NCI-H2107 treated with DMSO at 0.1 percent for 48 hours (cell line): ENCODE data around the gene CHI3L1.

Experiments
- DNase-seq: peaks from one replicate; lab custom pipeline; 2025; ENCODE audit not compliant: unreplicated experiment; lab: John Stamatoyannopoulos, UW

Gene CHI3L1

DNA sequence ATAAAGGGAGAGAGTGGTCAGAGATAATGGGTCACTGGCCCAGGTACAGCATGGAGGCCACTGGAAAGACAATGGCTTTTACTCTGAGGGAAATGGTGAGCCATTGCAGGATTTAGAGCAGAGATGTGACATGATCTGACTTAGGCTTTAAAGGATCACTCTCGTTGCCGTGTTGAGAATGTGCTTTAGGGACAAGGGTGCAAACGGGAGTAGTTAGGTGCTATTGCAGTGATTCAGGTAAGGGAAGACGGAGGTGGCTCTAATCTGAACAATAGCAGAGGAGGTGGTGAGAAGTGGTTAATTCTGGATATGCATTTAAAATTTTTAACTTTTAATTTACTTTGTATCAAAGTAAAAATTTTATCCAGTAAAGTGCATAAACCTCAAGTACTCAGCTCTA lies 49.2 kb downstream of the CHI3L1 start:
- no peak for DNase-seq

DNA sequence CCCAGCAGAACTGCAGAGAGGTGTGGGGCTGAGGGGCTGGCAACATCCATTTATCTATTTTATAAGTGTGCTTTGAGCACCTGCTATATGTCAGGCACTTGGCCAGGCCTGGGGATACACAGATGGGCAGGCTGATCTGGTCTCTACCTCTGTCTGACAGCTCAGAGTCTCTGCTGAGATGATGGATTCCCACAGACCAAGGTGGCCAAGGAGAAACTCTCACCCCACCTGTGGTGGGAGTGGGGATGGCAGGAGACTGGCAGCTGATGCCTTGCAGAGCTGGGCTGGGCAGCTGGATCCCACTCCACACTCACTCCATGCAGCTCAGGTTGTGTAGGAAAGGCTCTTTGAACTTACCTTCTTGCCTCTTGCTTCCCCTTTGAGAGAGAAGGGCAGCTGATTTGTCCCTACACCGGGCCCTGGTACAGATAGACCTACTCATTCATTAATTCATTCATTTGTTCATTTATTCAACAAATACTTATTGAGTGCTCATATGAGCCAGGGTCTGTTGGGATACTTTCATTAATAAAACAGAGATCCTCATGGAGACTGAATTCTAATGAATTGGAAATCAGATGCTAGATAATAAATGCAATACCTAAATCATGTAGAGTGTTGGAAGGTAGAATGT lies 50.0 kb downstream of the CHI3L1 start:
- DNase-seq = no peak

GRCh38 chr1:203135636-203136305 lies 50.7 kb downstream of the CHI3L1 start:
- DNase-seq = no peak

DNA sequence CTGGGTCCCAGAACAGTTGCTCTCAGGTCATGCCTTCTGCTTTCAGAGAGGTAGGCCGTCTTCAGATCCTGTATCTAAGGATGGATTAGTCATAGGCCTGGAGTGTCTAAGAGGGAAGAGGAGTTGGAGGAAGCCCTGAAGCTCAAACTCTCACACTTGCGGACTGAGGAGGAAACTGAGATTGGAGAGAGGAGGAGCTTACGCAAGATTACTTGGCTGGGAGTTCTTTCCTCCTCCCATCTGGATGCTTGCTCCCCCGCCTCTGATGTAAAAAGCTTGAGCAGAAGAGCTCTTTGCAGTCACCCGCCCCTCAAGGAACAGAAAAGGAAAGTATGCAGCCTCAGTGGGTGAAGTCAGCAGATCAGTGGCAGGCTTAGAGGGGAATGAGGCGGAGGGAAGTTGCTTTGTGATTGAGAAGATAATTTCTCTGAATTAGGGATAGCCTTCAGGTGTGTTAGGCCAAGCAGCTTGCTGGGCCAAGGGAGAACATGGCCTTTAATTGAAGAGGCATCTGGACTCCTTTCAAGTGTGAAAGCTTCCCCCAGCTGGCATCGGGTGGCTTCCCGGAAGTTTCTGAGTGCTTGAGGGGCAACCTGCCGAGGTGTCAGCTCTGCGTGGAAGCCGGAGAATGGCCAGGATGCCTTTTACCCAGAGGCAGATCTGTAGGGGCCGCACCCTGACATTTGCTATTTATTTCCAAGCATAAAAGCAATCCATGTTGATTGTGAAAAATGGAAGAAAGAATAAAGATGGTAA lies 52.4 kb downstream of the CHI3L1 start:
- no peak for DNase-seq

DNA sequence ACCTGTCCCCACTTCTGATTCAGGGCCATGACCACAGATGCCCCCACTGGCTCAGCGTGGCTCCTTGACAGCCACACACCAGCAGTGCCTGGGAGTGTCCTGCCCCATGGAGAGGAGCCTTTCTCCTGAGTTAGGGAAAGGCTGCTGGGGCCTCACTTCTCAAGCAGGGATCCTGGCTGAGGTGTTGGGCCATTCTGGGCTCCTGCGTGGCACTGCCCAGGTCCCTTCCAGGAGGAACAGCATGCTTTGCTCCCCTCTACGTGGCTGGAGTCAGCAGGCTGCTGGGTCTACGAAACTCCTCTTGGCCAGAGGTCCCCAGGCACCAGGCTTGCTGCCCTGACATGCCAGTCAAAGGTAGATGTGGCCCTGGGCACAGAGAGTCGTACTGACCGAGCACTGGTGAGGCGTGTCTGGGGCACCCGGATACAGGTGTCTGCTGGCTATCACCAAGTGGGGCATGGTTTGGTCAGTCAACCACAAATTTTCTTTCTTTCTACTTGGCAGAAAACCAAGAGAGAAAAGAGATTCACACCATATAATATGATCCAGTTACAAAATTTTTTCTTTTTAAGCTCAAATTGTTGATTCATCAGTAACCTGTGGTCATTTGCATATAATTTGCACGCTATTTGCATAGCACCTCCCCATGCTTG lies 54.8 kb downstream of the CHI3L1 start:
- no peak for DNase-seq

DNA sequence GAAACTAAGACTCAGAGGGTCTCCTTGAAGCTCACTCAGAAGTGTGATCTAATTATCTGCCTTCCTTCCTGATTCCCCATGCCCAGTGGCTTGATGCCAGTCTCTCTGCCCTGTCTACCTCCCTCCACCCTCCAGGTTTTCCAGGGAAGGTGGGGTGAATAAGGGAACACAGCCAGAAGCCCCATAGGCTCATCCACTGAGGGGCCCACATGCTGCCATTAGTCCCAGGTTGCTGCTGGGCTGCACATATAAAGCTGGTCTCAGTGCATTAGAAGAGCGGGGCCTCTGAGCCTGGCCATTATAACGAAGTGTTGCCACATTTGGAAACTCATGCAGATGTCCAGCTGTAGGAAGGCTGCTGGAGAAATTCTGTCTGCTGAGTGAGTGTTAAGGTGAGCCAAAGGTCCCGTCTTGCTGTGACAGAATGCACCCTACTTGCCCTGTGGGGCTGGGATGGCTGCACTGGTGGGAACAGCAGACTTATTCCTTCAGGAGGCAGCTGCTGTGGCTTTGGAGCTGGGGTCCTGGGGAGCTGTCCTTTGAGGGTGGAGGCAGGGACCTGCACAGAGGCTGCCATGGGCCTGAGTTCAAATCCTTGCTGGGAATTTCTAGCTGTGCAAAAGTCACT lies 56.0 kb downstream of the CHI3L1 start:
- DNase-seq = no peak

DNA sequence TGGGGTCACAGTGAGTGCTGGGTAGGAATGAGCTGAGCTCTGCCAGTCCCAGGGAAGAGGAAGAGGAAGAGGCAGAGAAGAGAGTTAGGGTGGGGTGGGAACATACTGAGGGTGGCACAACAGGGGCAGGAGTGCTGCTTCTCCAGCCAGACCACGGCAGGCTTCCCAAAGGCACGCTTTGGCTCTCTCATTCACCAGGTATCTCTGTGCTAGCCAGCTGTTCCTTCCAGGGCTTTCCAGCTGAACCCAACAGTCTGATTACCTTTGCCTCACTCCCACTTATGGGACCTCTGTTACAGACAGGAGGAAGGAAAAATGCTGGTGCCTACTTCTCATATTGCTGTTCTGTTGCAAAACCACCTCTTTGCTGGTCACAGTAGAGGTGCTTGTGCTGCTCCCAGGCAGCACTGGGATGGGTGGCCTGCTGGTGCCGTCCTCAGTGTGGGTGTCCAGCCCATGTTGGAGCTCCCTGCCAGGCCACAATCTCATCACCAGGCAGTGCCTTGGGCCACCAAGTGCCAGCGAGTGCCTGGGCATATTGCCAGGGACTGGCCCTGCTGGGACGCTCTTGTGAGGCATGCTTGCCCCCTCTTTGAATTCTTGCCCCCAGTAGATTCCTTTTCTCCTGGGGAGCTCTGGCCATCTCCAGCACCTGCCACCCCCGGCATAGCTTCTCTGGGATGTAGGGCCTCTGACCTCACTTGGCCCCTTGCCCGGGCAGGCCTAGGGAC lies 56.8 kb downstream of the CHI3L1 start:
- DNase-seq = peak; percentile 42
